H9 (cell line): ENCODE results near the gene KLK13. TPM values are rescaled to one million over a fixed set of nuclear protein-coding genes. Genes with fewer than 3 reads are reported as not detected.

ENCODE experiments used
- DNase-seq: peaks from one replicate; pipeline ENCODE4 v3.0.0-alpha.2; 2017
- H2AFZ ChIP-seq: one replicate; pipeline ENCODE4 v1.6.1; 2013; ENCODE audit warnings: mild to moderate bottlenecking, low read length, control low read depth, moderate library complexity
- H2AK5ac ChIP-seq: 2 replicates; pipeline ENCODE4 v1.6.1; 2013; ENCODE audit warnings: low read length, control low read depth, mixed read lengths; ENCODE audit not compliant: insufficient read length
- H2BK120ac ChIP-seq: one replicate; pipeline ENCODE4 v1.6.1; 2013; ENCODE audit warnings: low read depth, mild to moderate bottlenecking, low read length, control low read depth, inconsistent platforms; ENCODE audit not compliant: poor library complexity, severe bottlenecking
- H2BK12ac ChIP-seq: 2 replicates; pipeline ENCODE4 v1.6.1; 2013; ENCODE audit warnings: low read length, control low read depth, mixed read lengths, low read depth; ENCODE audit not compliant: insufficient read length
- H2BK15ac ChIP-seq: 2 replicates; pipeline ENCODE4 v1.6.1; 2013; ENCODE audit warnings: low read depth, low read length, control low read depth
- H2BK20ac ChIP-seq: one replicate; pipeline ENCODE4 v1.6.1; 2013; ENCODE audit warnings: low read depth, mild to moderate bottlenecking, low read length, control low read depth, inconsistent platforms; ENCODE audit not compliant: poor library complexity, severe bottlenecking
- H2BK5ac ChIP-seq: 2 replicates; pipeline ENCODE4 v1.6.1; 2013; ENCODE audit warnings: low read length, control low read depth, mixed read lengths; ENCODE audit not compliant: insufficient read length
- H3K14ac ChIP-seq: 2 replicates; pipeline ENCODE4 v1.6.1; 2013; ENCODE audit warnings: low read length, control low read depth; ENCODE audit not compliant: insufficient read depth
- H3K18ac ChIP-seq: 2 replicates; pipeline ENCODE4 v1.6.1; 2013; ENCODE audit warnings: low read depth, mild to moderate bottlenecking, mixed read lengths, low read length, control low read depth; ENCODE audit not compliant: insufficient read length
- H3K23ac ChIP-seq: 2 replicates; pipeline ENCODE4 v1.6.1; 2013; ENCODE audit warnings: low read length, control low read depth, mixed read lengths, low read depth; ENCODE audit not compliant: insufficient read length
- H3K23me2 ChIP-seq: 2 replicates; pipeline ENCODE4 v1.6.1; 2013; ENCODE audit warnings: low read depth, mild to moderate bottlenecking, mixed read lengths, low read length, control low read depth; ENCODE audit not compliant: insufficient read length, poor library complexity, severe bottlenecking
- H3K27ac ChIP-seq: 2 replicates; pipeline ENCODE4 v1.5.1; 2013; ENCODE audit warnings: low read length, control low read depth, mixed read lengths, low read depth; ENCODE audit not compliant: insufficient read length
- H3K27me3 ChIP-seq: 2 replicates; pipeline ENCODE4 v1.6.1; 2013; ENCODE audit warnings: low read length, control low read depth, inconsistent platforms; ENCODE audit not compliant: insufficient read depth
- H3K4ac ChIP-seq: 2 replicates; pipeline ENCODE4 v1.6.1; 2013; ENCODE audit warnings: low read depth, mild to moderate bottlenecking, control low read depth, inconsistent platforms, low read length, moderate library complexity
- H3K4me1 ChIP-seq: 2 replicates; pipeline ENCODE4 v1.6.1; 2013; ENCODE audit warnings: low read length, control low read depth, inconsistent platforms; ENCODE audit not compliant: insufficient read depth
- H3K4me2 ChIP-seq: 2 replicates; pipeline ENCODE4 v1.6.1; 2013; ENCODE audit warnings: low read length, control low read depth, mixed read lengths; ENCODE audit not compliant: insufficient read length, insufficient read depth
- H3K56ac ChIP-seq: 2 replicates; pipeline ENCODE4 v1.6.1; 2013; ENCODE audit warnings: low read depth, mild to moderate bottlenecking, mixed read lengths, low read length, control low read depth; ENCODE audit not compliant: insufficient read length
- H3K79me1 ChIP-seq: 2 replicates; pipeline ENCODE4 v1.6.1; 2013; ENCODE audit warnings: low read depth, mild to moderate bottlenecking, moderate library complexity, low read length, control low read depth, inconsistent platforms; ENCODE audit not compliant: insufficient read depth, poor library complexity, severe bottlenecking
- H3K79me2 ChIP-seq: 2 replicates; pipeline ENCODE4 v1.6.1; 2013; ENCODE audit warnings: low read length, control low read depth, inconsistent platforms; ENCODE audit not compliant: insufficient read depth
- H3K9ac ChIP-seq: 2 replicates; pipeline ENCODE4 v1.6.1; 2013; ENCODE audit warnings: low read length, control low read depth, mixed read lengths; ENCODE audit not compliant: insufficient read length; ENCODE audit errors: extremely low read depth
- H3K9me3 ChIP-seq: one replicate; pipeline ENCODE4 v1.6.1; 2013; ENCODE audit warnings: low read depth, low read length, inconsistent platforms; ENCODE audit not compliant: control insufficient read depth
- H3T11ph ChIP-seq: one replicate; pipeline ENCODE4 v1.6.1; 2013; ENCODE audit warnings: mild to moderate bottlenecking, low read length, control low read depth, inconsistent platforms
- H4K20me1 ChIP-seq: one replicate; pipeline ENCODE4 v1.6.1; 2013; ENCODE audit not compliant: control insufficient read depth, insufficient read length, insufficient read depth
- H4K5ac ChIP-seq: 2 replicates; pipeline ENCODE4 v1.6.1; 2013; ENCODE audit warnings: low read depth, mild to moderate bottlenecking, mixed read lengths, low read length, control low read depth; ENCODE audit not compliant: insufficient read length
- H4K8ac ChIP-seq: replicated peaks from 2 replicates; pipeline ENCODE4 v1.6.1; 2013; ENCODE audit warnings: low read length, control low read depth, mixed read lengths, low read depth; ENCODE audit not compliant: insufficient read length
- H4K91ac ChIP-seq: 2 replicates; pipeline ENCODE4 v1.6.1; 2013; ENCODE audit warnings: low read depth, mild to moderate bottlenecking, moderate library complexity, mixed read lengths, low read length, control low read depth; ENCODE audit not compliant: insufficient read length
- H3K27ac Mint-ChIP-seq, 3 experiments: 2 replicates in 2 of 3; 3 replicates in 1 of 3; pipeline ENCODE4 v1.8.0; 2020 to 2021; ENCODE audit warnings: mixed read lengths in 3 of 3, mild to moderate bottlenecking in 1 of 3, moderate library complexity in 1 of 3
- H3K27me3 Mint-ChIP-seq: 2 replicates; pipeline ENCODE4 v1.8.0; 2021; ENCODE audit warnings: low read depth, mild to moderate bottlenecking, moderate library complexity, mixed read lengths
- H3K36me3 Mint-ChIP-seq, 3 experiments: 2 replicates in 2 of 3; 3 replicates in 1 of 3; pipeline ENCODE4 v1.8.0; 2020 to 2021; ENCODE audit warnings: low read depth in 3 of 3, mixed read lengths in 3 of 3; ENCODE audit not compliant: insufficient read depth in 1 of 3
- H3K4me1 Mint-ChIP-seq, 2 experiments: 2 replicates each; pipeline ENCODE4 v1.8.0; 2020; ENCODE audit warnings: mixed read lengths in 2 of 2
- H3K4me3 Mint-ChIP-seq, 2 experiments: 2 replicates in 1 of 2; 3 replicates in 1 of 2; pipeline ENCODE4 v1.8.0; 2020 to 2021; ENCODE audit warnings: mild to moderate bottlenecking in 2 of 2, mixed read lengths in 2 of 2, moderate library complexity in 1 of 2
- H3K9me3 Mint-ChIP-seq, 2 experiments: 2 replicates in 1 of 2; 3 replicates in 1 of 2; pipeline ENCODE4 v1.8.0; 2020; ENCODE audit warnings: mild to moderate bottlenecking in 2 of 2, mixed read lengths in 2 of 2, moderate library complexity in 1 of 2
- CTCF ChIP-seq: fragments of 200-600 bp; sonication (generic); conservative IDR thresholded peaks from 3 replicates; pipeline ENCODE4 v1.8.0; 2021; ENCODE audit warnings: antibody characterized with exemption, mild to moderate bottlenecking
- WGBS: extraction: QIAGEN DNeasy Blood & Tissue Kit; methylation state at CpG from one replicate; pipeline ENCODE4 v1.1.7; 2013; ENCODE audit warnings: missing lambda C conversion rate, low lambda C conversion rate, mixed read lengths; ENCODE audit not compliant: insufficient read length; ENCODE audit errors: extremely low coverage; 5-methylcytosine and 5-hydroxymethylcytosine counted together
- total RNA-seq: library from RNA; stranded (reverse); gene quantifications from 2 replicates; pipeline ENCODE4 v1.2.1, GENCODE V29; 2021

KLK13 gene
- total RNA-seq, 1 experiment from 2014 or later = 4.2 TPM

- peaks cover 26% of the 10 kb centered on the region for H3K27me3 Mint-ChIP-seq
- no peak overlapping the region for H3K4ac ChIP-seq
- DNase-seq = no peak
- no peak overlapping the region for H3K9ac ChIP-seq
- H3K27me3 ChIP-seq = no peaks in the 10 kb centered on the region
- peaks cover 6% of the 10 kb centered on the region for H3K23me2 ChIP-seq
- H3K27ac Mint-ChIP-seq = no peak overlapping the region
- no peaks in the 10 kb centered on the region for H3K79me2 ChIP-seq
- H4K8ac ChIP-seq = no peak overlapping the region
- peaks cover 32 to 50% of the 10 kb centered on the region in 2 experiments for H3K4me1 Mint-ChIP-seq
- no peaks in the 10 kb centered on the region; a peak in 1 of 5 replicates for H3K9me3 Mint-ChIP-seq
- H3K36me3 Mint-ChIP-seq = no peaks in the 10 kb centered on the region
- no peaks in the 10 kb centered on the region for H3K79me1 ChIP-seq
- no peak overlapping the region for H3K14ac ChIP-seq
- no peak overlapping the region for H4K5ac ChIP-seq
- H3K56ac ChIP-seq = no peak overlapping the region
- H3K9me3 ChIP-seq = no peaks in the 10 kb centered on the region
- no peak overlapping the region for H2BK120ac ChIP-seq
- H3K27ac ChIP-seq = no peak overlapping the region
- H2BK20ac ChIP-seq = no peak overlapping the region
- no peaks in the 10 kb centered on the region for H3K4me1 ChIP-seq
- H3K4me3 Mint-ChIP-seq = 0 out of 5 replicates have a peak overlapping the region, but pooled peaks of 1 of the 2 experiments have one; percentile 4
- no peak overlapping the region for H2AFZ ChIP-seq
- H4K91ac ChIP-seq = no peak overlapping the region
- H2AK5ac ChIP-seq = no peak overlapping the region
- no peak overlapping the region for H2BK12ac ChIP-seq
- no peaks in the 10 kb centered on the region for H4K20me1 ChIP-seq
- no peak overlapping the region for H2BK5ac ChIP-seq
- TF ChIP-seq CTCF = no peak
- no peak overlapping the region for H3K23ac ChIP-seq
- no CpG with 5 or more reads among the region's 11 CpGs for WGBS
- no peak overlapping the region for H2BK15ac ChIP-seq
- no peak overlapping the region for H3K4me2 ChIP-seq
- no peak overlapping the region for H3K18ac ChIP-seq
- H3T11ph ChIP-seq = no peak overlapping the region
Measured at GRCh38 chr19:51023946-51024345, 40.9 kb downstream of the KLK13 start.
